Mammary epithelial cell (primary cell): Measurements from ENCODE around the gene NTM.

Experiments used
- EZH2 ChIP-seq: IDR thresholded peaks from 2 replicates; pipeline ENCODE4 v1.6.1; 2012; ENCODE audit warnings: low read length, inconsistent platforms, borderline replicate concordance
- TF ChIP-seq, protein P1 (sequence below), 2 donors: IDR thresholded peaks in 1 of 2; conservative IDR thresholded peaks in 1 of 2; 2 replicates each; pipeline ENCODE4 v1.5.1; 2011 to 2012; ENCODE audit warnings: inconsistent platforms in 2 of 2, low read length in 2 of 2, mild to moderate bottlenecking in 2 of 2, control low read depth in 1 of 2, low read depth in 1 of 2; ENCODE audit not compliant: insufficient read depth in 1 of 2; ENCODE audit errors: extremely low read depth in 1 of 2

DNA sequence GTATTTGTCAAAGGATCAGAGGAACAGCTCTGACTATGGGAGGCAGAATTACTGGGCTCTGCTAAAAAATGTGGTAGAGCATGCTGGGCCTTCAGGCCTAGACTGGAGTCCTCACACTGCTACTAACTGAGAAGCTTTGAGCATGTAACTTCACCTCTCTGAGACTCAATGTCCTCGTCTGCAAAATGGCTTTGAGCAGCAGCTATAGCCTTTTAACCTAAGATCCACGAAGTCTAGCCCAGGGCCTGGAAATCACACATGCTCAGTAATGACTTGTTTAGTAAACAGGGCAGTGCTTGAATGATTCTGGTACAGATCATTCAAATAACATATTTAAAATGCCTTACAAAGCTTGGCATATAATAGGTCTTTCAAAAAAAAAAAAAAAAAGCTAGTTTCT, 221.7 kb downstream of the NTM start:
- TF ChIP-seq, protein P1, sequence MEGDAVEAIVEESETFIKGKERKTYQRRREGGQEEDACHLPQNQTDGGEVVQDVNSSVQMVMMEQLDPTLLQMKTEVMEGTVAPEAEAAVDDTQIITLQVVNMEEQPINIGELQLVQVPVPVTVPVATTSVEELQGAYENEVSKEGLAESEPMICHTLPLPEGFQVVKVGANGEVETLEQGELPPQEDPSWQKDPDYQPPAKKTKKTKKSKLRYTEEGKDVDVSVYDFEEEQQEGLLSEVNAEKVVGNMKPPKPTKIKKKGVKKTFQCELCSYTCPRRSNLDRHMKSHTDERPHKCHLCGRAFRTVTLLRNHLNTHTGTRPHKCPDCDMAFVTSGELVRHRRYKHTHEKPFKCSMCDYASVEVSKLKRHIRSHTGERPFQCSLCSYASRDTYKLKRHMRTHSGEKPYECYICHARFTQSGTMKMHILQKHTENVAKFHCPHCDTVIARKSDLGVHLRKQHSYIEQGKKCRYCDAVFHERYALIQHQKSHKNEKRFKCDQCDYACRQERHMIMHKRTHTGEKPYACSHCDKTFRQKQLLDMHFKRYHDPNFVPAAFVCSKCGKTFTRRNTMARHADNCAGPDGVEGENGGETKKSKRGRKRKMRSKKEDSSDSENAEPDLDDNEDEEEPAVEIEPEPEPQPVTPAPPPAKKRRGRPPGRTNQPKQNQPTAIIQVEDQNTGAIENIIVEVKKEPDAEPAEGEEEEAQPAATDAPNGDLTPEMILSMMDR (conservative IDR thresholded peaks at IDR 0.05 in 1 of 2, IDR thresholded peaks at IDR 0.05 in 1 of 2; ENCODE audit: extremely low read depth in 1 of 2, insufficient read depth in 1 of 2, low read depth in 1 of 2, low read length in 2 of 2) = no peak
- no peak for TF ChIP-seq EZH2
